ENCODE results near the gene LRP8.

The LRP8 gene

DNA sequence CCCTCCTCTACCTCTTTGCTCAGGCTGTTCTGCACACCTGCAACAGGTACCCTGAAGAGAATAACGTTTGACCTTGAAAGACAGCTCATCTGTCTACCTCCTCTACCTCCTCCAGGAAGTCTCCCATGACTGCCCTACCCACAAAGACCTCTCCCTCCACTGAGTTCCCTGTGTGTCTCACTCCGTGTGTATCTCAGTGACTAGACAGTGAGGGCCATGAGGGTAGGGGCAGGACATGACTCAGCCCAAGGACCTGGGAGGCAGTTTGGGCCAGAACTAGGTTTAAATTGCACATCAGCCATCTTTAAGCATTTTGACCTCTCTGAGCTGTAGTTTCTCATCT, 32.0 kb upstream of the LRP8 start:
- no peak for DNase-seq (ENCODE audit: low read depth in 2 of 2, low spot score in 1 of 2)

DNA sequence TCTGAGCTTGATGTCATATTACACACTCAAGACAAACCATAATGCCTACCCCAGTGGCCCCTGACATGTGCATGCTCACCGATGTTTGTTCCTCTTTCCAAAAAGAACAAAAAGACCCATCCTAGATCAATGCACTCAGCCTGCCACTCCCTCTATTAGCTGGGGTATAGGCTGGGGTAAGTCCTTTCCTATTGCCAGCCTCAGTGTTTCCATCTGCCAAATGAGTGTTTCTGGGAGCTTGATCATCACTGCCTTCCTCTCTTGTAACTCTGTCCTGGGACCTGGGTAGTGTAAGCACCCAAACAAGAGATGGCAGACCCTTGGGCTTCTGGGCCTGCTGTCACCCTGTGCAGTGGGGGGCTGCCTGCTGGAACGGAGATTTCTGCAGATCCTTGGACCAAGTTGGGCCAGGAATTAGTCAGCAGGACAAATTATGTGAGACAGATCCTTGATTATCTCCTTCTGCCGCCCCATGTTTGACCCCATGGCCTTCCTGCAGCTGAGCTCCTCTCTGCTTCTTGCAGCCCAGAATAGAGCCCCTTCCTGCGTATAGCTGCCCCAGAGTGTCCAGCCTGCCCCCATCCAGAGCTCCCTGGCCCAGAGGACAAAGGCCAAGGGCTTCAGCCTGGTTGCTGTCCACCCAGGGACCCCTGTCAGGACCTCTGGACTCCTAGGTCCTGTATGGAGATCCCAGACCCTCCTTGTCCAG, 31.5 kb upstream of the LRP8 start:
- no peak for DNase-seq (ENCODE audit: low read depth in 2 of 2, low spot score in 1 of 2)

DNA sequence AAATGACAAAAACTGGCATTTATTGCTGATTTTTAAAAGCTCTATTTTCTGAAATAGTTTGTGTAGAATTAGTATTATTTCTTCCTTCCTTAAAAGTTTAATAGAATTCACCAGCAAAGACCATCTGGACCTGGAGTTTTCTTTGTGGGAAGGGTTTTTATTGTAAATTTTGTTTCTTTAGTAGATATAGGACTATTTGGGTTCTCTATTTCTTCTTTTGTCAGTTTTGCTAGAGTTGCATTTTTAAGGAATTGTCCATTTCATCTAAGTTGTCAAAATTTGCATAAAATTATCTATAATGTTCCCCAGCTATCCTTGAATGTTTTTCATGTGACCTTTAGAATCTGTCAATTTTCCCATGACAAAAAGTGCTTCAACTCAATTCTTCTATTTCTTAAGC, 28.8 kb upstream of the LRP8 start:
- DNase-seq (ENCODE audit: low read depth in 2 of 2, low spot score in 1 of 2): no peak

- no peak for DNase-seq (ENCODE audit: low read depth in 2 of 2, low spot score in 1 of 2)
Observed at GRCh38 chr1:53354119-53354518, 26.2 kb upstream of the LRP8 start.

DNA sequence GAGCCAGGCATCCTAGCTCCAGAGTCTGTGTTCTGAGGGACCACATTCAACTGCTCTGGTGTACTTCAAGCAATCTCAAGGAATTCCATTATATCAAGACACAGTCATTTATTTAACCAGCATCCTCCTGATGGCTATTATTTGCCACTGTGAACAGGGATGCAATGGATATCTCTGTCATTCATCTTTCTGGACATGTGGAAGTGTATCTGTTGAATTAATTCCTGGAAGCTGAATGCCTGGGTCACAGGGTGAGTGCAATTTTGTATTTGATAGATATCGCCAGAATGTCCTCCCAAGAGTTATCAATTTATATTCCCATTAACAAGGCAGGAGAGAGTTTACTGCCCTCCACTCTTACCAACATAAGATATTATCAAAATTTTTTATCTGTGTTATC, 24.7 kb upstream of the LRP8 start:
- DNase-seq (ENCODE audit: low read depth in 2 of 2, low spot score in 1 of 2): no peak

DNA sequence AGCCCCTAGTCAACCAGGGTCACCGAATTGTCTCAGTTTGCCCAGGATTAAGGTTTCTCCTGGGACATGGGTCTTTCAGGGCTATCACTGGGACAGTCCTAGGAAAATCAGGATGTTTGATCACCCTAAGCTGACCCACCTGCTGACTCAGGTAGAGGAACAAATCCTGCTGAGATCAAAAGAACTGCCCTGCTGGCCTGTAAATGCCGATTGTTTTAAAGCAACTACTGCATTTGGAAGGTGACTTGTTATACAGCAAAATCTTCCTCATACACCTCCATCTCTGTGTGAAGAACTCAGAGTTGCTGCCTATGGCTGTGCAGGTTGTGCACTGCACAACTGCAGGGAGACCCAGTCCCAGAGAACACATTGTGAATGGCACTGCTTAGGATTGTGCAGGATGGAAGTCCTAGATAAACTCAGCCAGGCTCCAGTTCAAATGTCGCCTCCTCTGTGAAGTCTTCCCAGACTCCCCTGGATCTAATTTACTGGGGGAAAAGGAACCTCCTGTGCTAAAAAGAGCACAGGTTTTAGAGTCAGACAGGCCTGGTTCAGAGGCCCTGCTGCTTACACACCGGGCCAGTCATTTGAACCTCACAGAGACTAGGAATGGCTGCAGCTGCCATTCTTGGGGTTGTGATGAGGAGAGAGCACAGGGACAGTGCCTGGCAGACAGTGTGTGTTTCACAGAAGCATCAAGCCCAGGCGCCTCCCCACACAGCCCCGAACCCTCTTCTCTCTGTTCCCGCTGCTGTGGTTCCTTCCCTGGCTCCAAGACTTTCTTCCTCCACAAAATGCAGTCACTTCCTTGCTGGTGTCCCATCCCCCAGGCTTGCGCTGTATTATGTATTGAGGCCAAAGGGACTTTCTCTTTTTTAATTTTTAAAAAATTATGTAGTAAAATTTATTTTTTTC, 23.2 kb upstream of the LRP8 start:
- DNase-seq (ENCODE audit: low read depth in 2 of 2, low spot score in 1 of 2): no peak

- no peak for DNase-seq (ENCODE audit: low read depth in 2 of 2, low spot score in 1 of 2)
Observed at GRCh38 chr1:53349968-53350852, 22.3 kb upstream of the LRP8 start.

DNA sequence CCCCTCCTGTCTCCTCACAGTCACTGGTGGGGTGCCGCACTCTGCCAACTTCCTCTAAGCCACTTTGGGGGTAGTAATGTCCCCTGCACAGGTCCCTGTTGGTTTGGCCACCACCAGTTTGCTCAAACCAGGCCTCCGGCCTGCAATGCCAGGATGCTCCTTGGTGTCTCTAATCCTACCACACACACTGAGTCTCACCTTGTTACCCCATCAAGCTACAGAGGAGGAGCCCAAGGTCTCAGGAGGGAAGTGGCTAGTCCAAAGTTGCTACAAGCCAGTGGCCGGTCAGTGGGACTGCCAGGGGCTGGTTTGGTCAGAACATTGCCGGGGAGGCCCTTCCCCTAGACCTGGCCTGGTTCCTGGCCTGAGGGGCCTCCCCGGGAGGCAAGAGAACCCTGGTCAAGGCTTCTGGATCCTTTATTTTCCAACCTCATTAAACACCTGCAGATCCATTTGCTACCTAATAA, 21.5 kb upstream of the LRP8 start:
- no peak for DNase-seq (ENCODE audit: low read depth in 2 of 2, low spot score in 1 of 2)

GRCh38 chr1:53348486-53349368, 20.9 kb upstream of the LRP8 start:
- no peak for DNase-seq (ENCODE audit: low read depth in 2 of 2, low spot score in 1 of 2)

DNA sequence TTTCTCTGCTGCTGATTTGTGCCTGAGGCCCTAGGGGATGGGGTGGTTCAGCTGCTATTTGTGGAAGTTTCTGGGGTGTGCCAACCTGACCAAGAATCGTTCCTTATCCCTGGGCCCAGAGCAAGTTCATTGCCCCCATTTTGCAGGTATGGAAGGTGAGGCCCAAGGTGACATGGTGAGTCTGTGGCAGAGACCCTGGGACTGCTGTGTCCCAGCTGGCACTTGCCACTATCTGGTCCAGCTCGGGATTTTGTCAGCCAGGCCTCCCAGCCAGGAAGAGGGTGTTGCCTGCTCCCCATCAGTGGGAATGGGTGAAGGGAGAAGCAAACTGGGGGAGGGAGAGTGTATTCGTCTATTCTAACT, 18.9 kb upstream of the LRP8 start:
- no peak for DNase-seq (ENCODE audit: low read depth in 2 of 2, low spot score in 1 of 2)

- DNase-seq (ENCODE audit: low read depth in 2 of 2, low spot score in 1 of 2): no peak
Observed at GRCh38 chr1:53345996-53346813, 18.3 kb upstream of the LRP8 start.

- no peak for DNase-seq (ENCODE audit: low read depth in 2 of 2, low spot score in 1 of 2)
Observed at GRCh38 chr1:53344921-53345838, 17.3 kb upstream of the LRP8 start.

DNA sequence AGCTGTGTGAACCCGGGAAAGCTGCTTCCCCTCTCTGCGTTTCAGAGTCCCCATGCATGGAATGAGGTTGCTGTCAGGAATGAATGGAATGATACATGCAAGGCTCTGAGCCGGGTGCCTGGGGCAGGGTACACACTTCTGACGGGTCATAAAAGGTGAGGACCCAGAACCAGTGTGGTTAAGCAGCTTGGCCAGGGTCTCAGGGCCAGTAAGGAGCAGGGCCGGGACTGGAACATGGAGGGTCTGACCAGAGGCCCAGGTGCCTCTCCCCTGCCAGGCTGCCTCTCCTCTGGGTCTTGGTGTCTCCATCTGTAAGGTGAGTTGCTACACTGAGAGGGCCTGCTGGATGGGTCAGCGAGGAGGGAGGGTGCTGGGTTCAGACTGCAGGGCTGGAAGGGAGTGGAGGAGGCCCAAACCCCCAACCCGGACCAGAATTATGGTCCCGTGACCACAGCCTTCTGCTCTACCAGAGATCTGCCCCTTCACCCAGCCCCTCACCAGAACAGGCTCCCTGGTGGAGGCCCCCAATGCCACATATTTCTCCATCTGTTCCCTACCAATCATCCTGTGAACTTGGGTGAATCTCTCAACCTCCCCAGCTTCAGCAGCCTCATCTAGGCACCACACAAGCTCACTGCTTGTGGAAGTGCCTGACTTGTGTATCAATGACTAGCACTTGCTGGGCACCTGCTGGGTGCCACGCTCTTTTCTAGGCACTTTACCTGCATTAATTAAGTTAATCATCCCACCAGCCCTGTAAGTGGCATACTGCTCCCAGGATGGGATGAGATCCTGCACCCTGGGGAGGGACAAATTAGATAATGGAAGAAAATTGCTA, 16.2 kb upstream of the LRP8 start:
- DNase-seq (ENCODE audit: low read depth in 2 of 2, low spot score in 1 of 2): no peak

DNA sequence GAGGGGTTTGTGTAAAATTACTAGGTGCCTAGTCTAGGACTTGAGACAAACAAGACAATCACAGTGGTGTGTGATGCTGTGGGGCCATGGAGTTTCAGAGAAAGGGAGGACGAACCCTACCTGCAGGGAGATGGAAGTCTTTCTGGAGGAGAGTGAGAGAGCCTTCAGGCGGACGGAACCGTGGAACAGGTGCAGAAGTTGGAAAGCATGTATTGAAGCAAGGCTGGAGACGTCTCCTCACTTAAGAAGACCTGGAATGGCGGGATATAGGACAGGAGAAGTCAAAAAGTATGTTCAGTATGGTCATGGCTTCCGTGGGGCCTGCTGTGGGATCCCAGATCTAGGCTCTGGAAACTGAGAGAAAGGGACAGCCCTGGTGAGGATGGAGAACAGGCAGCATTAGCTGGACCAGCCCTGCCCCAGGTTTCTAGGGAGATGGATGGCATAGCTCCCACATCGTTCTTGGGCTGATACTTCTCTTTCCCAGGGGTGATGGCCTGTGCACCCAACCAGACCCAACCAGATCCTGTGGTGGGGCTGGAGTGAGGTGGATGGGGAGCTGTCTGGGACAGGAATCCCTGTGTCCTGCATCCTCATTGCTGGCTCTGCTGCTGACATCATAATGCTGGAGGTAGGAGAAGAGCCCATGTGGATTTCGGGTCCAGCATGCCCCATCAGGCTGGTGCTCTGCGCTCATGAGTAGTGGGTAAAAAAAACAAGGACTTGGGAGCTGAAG, 15.0 kb upstream of the LRP8 start:
- DNase-seq (ENCODE audit: low read depth in 2 of 2, low spot score in 1 of 2): no peak

DNA sequence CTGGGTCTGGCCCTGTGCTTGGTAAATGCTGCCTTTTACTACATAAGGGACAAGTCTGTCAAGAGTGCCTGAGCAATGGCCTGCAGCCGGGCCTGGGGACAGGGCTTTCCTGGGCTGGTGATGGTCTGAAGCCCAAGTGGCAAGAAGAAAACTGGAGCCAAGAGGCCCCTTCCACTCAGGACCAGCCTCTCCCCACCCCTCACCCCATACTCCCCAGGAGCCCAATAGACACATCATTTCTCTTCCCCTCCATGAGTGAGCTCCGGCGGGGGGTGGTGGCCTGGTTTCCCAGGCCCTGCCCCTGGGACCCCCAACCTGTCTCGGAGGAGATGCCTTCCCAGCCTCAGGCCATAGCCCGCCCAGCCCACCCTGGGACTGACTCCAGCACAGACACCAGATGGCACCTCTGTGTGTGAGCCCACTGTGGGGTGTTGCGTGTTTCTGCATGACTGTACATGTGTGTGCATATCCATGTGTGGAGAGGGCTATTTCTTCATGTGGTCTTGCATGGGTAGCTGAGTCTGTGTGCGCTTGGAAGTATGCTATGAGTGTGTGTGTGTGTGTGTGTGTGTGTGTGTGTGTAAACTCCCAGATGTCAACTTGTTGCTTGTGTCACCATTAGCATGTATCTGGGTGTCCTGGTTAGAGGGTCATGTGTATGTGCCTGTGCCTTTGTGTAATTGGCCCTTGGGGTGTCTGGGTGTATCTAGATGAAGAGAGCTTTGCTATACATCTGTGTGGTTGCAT, 14.3 kb upstream of the LRP8 start:
- DNase-seq (ENCODE audit: low read depth in 2 of 2, low spot score in 1 of 2): no peak

GRCh38 chr1:53341521-53341895, 13.6 kb upstream of the LRP8 start:
- no peak for DNase-seq (ENCODE audit: low read depth in 2 of 2, low spot score in 1 of 2)

Measured in stimulated activated CD8-positive, alpha-beta memory T cell treated with anti-CD3 and anti-CD28 coated beads, Interleukin-4, amount 100 ng/mL, for 1 hour (primary cell).